ENCODE data around the gene HADHA.

The HADHA gene

GRCh38 chr2:26185304-26185928, 59.0 kb downstream of the HADHA start:
- in situ Hi-C loops (cut with HindIII; ENCODE audit: low pct_unique_long_range_greater_than_20kb, low sequenced_read_pairs) = no loop called here
- no peak for DNase-seq (ENCODE audit: low read depth in 1 of 2, low spot score in 1 of 2)

GRCh38 chr2:26184555-26185303, 59.7 kb downstream of the HADHA start:
- in situ Hi-C loops (cut with HindIII; ENCODE audit: low pct_unique_long_range_greater_than_20kb, low sequenced_read_pairs) = no loop called here
- DNase-seq (ENCODE audit: low read depth in 1 of 2, low spot score in 1 of 2) = no peak
- no peak for TF ChIP-seq JUND (IDR thresholded peaks at IDR 0.05; ENCODE audit: low read depth)

More at GRCh38 chr2:26185304-26185928, 59.0 kb downstream of the HADHA start:
- no peak for TF ChIP-seq JUND (IDR thresholded peaks at IDR 0.05; ENCODE audit: low read depth)

GRCh38 chr2:26184121-26184520, 60.3 kb downstream of the HADHA start:
- in situ Hi-C loops (cut with HindIII; ENCODE audit: low pct_unique_long_range_greater_than_20kb, low sequenced_read_pairs) = no loop called here
- no peak for DNase-seq (ENCODE audit: low read depth in 1 of 2, low spot score in 1 of 2)
- TF ChIP-seq JUND (IDR thresholded peaks at IDR 0.05; ENCODE audit: low read depth) = no peak

GRCh38 chr2:26182887-26183630, 61.4 kb downstream of the HADHA start:
- no peak for DNase-seq (ENCODE audit: low read depth in 1 of 2, low spot score in 1 of 2)
- in situ Hi-C loops (cut with HindIII; ENCODE audit: low pct_unique_long_range_greater_than_20kb, low sequenced_read_pairs) = no loop called here
- TF ChIP-seq JUND (IDR thresholded peaks at IDR 0.05; ENCODE audit: low read depth) = no peak

- peak in 1 of 2 experiments; percentile 2 for DNase-seq (ENCODE audit: low read depth in 1 of 2, low spot score in 1 of 2)
- in situ Hi-C loops (cut with HindIII; ENCODE audit: low pct_unique_long_range_greater_than_20kb, low sequenced_read_pairs) = no loop called here
- TF ChIP-seq JUND (IDR thresholded peaks at IDR 0.05; ENCODE audit: low read depth) = no peak
These were observed 62.0 kb downstream of the HADHA start for GRCh38 chr2:26182441-26182840.

- DNase-seq (ENCODE audit: low read depth in 1 of 2, low spot score in 1 of 2) = no peak
- in situ Hi-C loops (cut with HindIII; ENCODE audit: low pct_unique_long_range_greater_than_20kb, low sequenced_read_pairs) = no loop called here
- TF ChIP-seq JUND (IDR thresholded peaks at IDR 0.05; ENCODE audit: low read depth) = no peak
These were observed 65.0 kb downstream of the HADHA start for GRCh38 chr2:26179446-26179913.

- in situ Hi-C loops (cut with HindIII; ENCODE audit: low pct_unique_long_range_greater_than_20kb, low sequenced_read_pairs) = no loop called here
- DNase-seq (ENCODE audit: low read depth in 1 of 2, low spot score in 1 of 2) = peak in 1 of 2 experiments; percentile 13
These were observed 65.5 kb downstream of the HADHA start for GRCh38 chr2:26178746-26179436.

GRCh38 chr2:26178246-26178645, 66.2 kb downstream of the HADHA start:
- TF ChIP-seq JUND (IDR thresholded peaks at IDR 0.05; ENCODE audit: low read depth) = no peak
- in situ Hi-C loops (cut with HindIII; ENCODE audit: low pct_unique_long_range_greater_than_20kb, low sequenced_read_pairs) = no loop called here

More at GRCh38 chr2:26178746-26179436, 65.5 kb downstream of the HADHA start:
- no peak for TF ChIP-seq JUND (IDR thresholded peaks at IDR 0.05; ENCODE audit: low read depth)

GRCh38 chr2:26177122-26177521, 67.3 kb downstream of the HADHA start:
- no peak for DNase-seq (ENCODE audit: low read depth in 1 of 2, low spot score in 1 of 2)
- in situ Hi-C loops (cut with HindIII; ENCODE audit: low pct_unique_long_range_greater_than_20kb, low sequenced_read_pairs) = no loop called here

More at GRCh38 chr2:26178246-26178645, 66.2 kb downstream of the HADHA start:
- DNase-seq (ENCODE audit: low read depth in 1 of 2, low spot score in 1 of 2) = no peak

GRCh38 chr2:26176279-26176615, 68.2 kb downstream of the HADHA start:
- DNase-seq (ENCODE audit: low read depth in 1 of 2, low spot score in 1 of 2) = no peak

More at GRCh38 chr2:26177122-26177521, 67.3 kb downstream of the HADHA start:
- no peak for TF ChIP-seq JUND (IDR thresholded peaks at IDR 0.05; ENCODE audit: low read depth)

GRCh38 chr2:26175466-26176278, 68.8 kb downstream of the HADHA start:
- DNase-seq (ENCODE audit: low read depth in 1 of 2, low spot score in 1 of 2) = no peak
- in situ Hi-C loops (cut with HindIII; ENCODE audit: low pct_unique_long_range_greater_than_20kb, low sequenced_read_pairs) = no loop called here
- no peak for TF ChIP-seq JUND (IDR thresholded peaks at IDR 0.05; ENCODE audit: low read depth)

More at GRCh38 chr2:26176279-26176615, 68.2 kb downstream of the HADHA start:
- no peak for TF ChIP-seq JUND (IDR thresholded peaks at IDR 0.05; ENCODE audit: low read depth)
- in situ Hi-C loops (cut with HindIII; ENCODE audit: low pct_unique_long_range_greater_than_20kb, low sequenced_read_pairs) = no loop called here

Measured in T47D (cell line).